ENCODE data around the gene VAMP8. TPM values are rescaled to one million over a fixed set of nuclear protein-coding genes. Genes with fewer than 3 reads are reported as not detected.

VAMP8 gene
- total and polyA plus RNA-seq, 5 donors from 2014 or later, result 105 to 484 (median 394) TPM

GRCh38 chr2:85537600-85538506, 39.5 kb upstream of the VAMP8 start:
- peaks cover 30% of the 10 kb centered on the region for H3K4me1 ChIP-seq (ENCODE audit: control insufficient read depth, insufficient read depth, low read length, poor library complexity, severe bottlenecking)
- H3K36me3 Mint-ChIP-seq, result peaks cover 16% of the 10 kb centered on the region
- peak overlapping the region; percentile 94 to 98 (median 96) for H3K4me3 Mint-ChIP-seq
- ATAC-seq (ENCODE audit: low read depth in 2 of 2), result peak in 1 of 2 donors; percentile 1
- H3K36me3 ChIP-seq (ENCODE audit: control insufficient read depth, insufficient read depth, low read length), result peaks cover 20% of the 10 kb centered on the region
- H3K9me3 ChIP-seq (ENCODE audit: control insufficient read depth in 2 of 2, low read length in 2 of 2), result no peaks in the 10 kb centered on the region
- H3K9me3 Mint-ChIP-seq, result no peaks in the 10 kb centered on the region
- peak overlapping the region; percentile 93 to 96 (median 95) for H3K27ac Mint-ChIP-seq
- peak overlapping the region; percentile 86 for H3K27ac ChIP-seq (ENCODE audit: insufficient read depth, low read length, poor library complexity, severe bottlenecking)
- H3K27me3 Mint-ChIP-seq, result no peaks in the 10 kb centered on the region
- peaks cover 19 to 46% (median 37%) of the 10 kb centered on the region in 4 donors for H3K4me1 Mint-ChIP-seq
- DNase-seq, result peak in 2 of 3 donors; percentile 21 to 69
- no peaks in the 10 kb centered on the region for H3K27me3 ChIP-seq (ENCODE audit: control insufficient read depth, insufficient read depth, low read length)
- peak overlapping the region; percentile 89 for H3K4me3 ChIP-seq (ENCODE audit: low read depth, low read length)

GRCh38 chr2:85538507-85539360, 38.7 kb upstream of the VAMP8 start, which contains the start of gene MAT2A:
Gene MAT2A (plus strand): TSS chr2:85539168. CDS start chr2:85539288, 120 bp downstream.
- Mint-ChIP-seq H3K9me3 (no peaks in the 10 kb centered on the region), H3K27ac (peak within 1 kb of the TSS; percentile 93 to 96 (median 95)), H3K27me3 (no peaks in the 10 kb centered on the region), H3K36me3 (peaks cover 22% of the 10 kb centered on the region), H3K4me1 (peaks cover 19 to 49% (median 39%) of the 10 kb centered on the region in 4 donors), H3K4me3 (peak within 1 kb of the TSS; percentile 94 to 98 (median 96))
- H3K27ac ChIP-seq (ENCODE audit: insufficient read depth, low read length, poor library complexity, severe bottlenecking), result peak within 1 kb of the TSS; percentile 86
- DNase-seq (peak; percentile 80 to 89 (median 88)), ATAC-seq (ENCODE audit: low read depth in 2 of 2) (peak; percentile 77 to 82)
- peaks cover 29% of the 10 kb centered on the region for H3K36me3 ChIP-seq (ENCODE audit: control insufficient read depth, insufficient read depth, low read length)
- no peaks in the 10 kb centered on the region for H3K9me3 ChIP-seq (ENCODE audit: control insufficient read depth in 2 of 2, low read length in 2 of 2)
- H3K27me3 ChIP-seq (ENCODE audit: control insufficient read depth, insufficient read depth, low read length), result no peaks in the 10 kb centered on the region
- H3K4me3 ChIP-seq (ENCODE audit: low read depth, low read length), result peak within 1 kb of the TSS; percentile 91
- peaks cover 30% of the 10 kb centered on the region for H3K4me1 ChIP-seq (ENCODE audit: control insufficient read depth, insufficient read depth, low read length, poor library complexity, severe bottlenecking)

- Mint-ChIP-seq H3K36me3 (peaks cover 29% of the 10 kb centered on the region), H3K27ac (peak overlapping the region; percentile 92 to 96 (median 95)), H3K4me3 (peak overlapping the region; percentile 94 to 98 (median 96)), H3K27me3 (no peaks in the 10 kb centered on the region), H3K4me1 (peaks cover 19 to 53% (median 39%) of the 10 kb centered on the region in 4 donors), H3K9me3 (no peaks in the 10 kb centered on the region)
- Histone ChIP-seq H3K27ac (ENCODE audit: insufficient read depth, low read length, poor library complexity, severe bottlenecking) (peak overlapping the region; percentile 86), H3K27me3 (ENCODE audit: control insufficient read depth, insufficient read depth, low read length) (no peaks in the 10 kb centered on the region), H3K36me3 (ENCODE audit: control insufficient read depth, insufficient read depth, low read length) (peaks cover 36% of the 10 kb centered on the region), H3K4me1 (ENCODE audit: control insufficient read depth, insufficient read depth, low read length, poor library complexity, severe bottlenecking) (peaks cover 30% of the 10 kb centered on the region), H3K4me3 (ENCODE audit: low read depth, low read length) (peak overlapping the region; percentile 91), H3K9me3 (ENCODE audit: control insufficient read depth in 2 of 2, low read length in 2 of 2) (no peaks in the 10 kb centered on the region)
- DNase-seq (peak; percentile 66 to 86 (median 77)), ATAC-seq (ENCODE audit: low read depth in 2 of 2) (peak; percentile 54 to 57)
Measured at GRCh38 chr2:85539361-85540132, 37.8 kb upstream of the VAMP8 start.

- Histone ChIP-seq H3K27ac (ENCODE audit: insufficient read depth, low read length, poor library complexity, severe bottlenecking) (peak overlapping the region; percentile 86), H3K9me3 (ENCODE audit: control insufficient read depth in 2 of 2, low read length in 2 of 2) (no peaks in the 10 kb centered on the region), H3K4me1 (ENCODE audit: control insufficient read depth, insufficient read depth, low read length, poor library complexity, severe bottlenecking) (peaks cover 30% of the 10 kb centered on the region), H3K4me3 (ENCODE audit: low read depth, low read length) (peak overlapping the region; percentile 91), H3K27me3 (ENCODE audit: control insufficient read depth, insufficient read depth, low read length) (no peaks in the 10 kb centered on the region), H3K36me3 (ENCODE audit: control insufficient read depth, insufficient read depth, low read length) (peaks cover 39% of the 10 kb centered on the region)
- Mint-ChIP-seq H3K4me1 (peaks cover 19 to 53% (median 39%) of the 10 kb centered on the region in 4 donors), H3K4me3 (peak overlapping the region; percentile 94 to 98 (median 96)), H3K27ac (peak overlapping the region; percentile 90 to 95 (median 91)), H3K36me3 (peaks cover 29% of the 10 kb centered on the region), H3K27me3 (no peaks in the 10 kb centered on the region), H3K9me3 (no peaks in the 10 kb centered on the region)
- DNase-seq (no peak), ATAC-seq (ENCODE audit: low read depth in 2 of 2) (no peak)
Measured at GRCh38 chr2:85540133-85540648, 37.2 kb upstream of the VAMP8 start.

- ATAC-seq (ENCODE audit: low read depth in 2 of 2) (no peak), DNase-seq (no peak)
- Mint-ChIP-seq H3K9me3 (no peaks in the 10 kb centered on the region), H3K4me3 (peak overlapping the region; percentile 94 to 98 (median 96)), H3K27ac (peak overlapping the region in 1 of 3 donors; percentile 56), H3K4me1 (peaks cover 19 to 53% (median 39%) of the 10 kb centered on the region in 4 donors), H3K27me3 (no peaks in the 10 kb centered on the region), H3K36me3 (peaks cover 29% of the 10 kb centered on the region)
- peak overlapping the region; percentile 91 for H3K4me3 ChIP-seq (ENCODE audit: low read depth, low read length)
- no peak overlapping the region for H3K27ac ChIP-seq (ENCODE audit: insufficient read depth, low read length, poor library complexity, severe bottlenecking)
- no peaks in the 10 kb centered on the region for H3K9me3 ChIP-seq (ENCODE audit: control insufficient read depth in 2 of 2, low read length in 2 of 2)
- no peaks in the 10 kb centered on the region for H3K27me3 ChIP-seq (ENCODE audit: control insufficient read depth, insufficient read depth, low read length)
- peaks cover 50% of the 10 kb centered on the region for H3K36me3 ChIP-seq (ENCODE audit: control insufficient read depth, insufficient read depth, low read length)
- peaks cover 30% of the 10 kb centered on the region for H3K4me1 ChIP-seq (ENCODE audit: control insufficient read depth, insufficient read depth, low read length, poor library complexity, severe bottlenecking)
Measured at GRCh38 chr2:85541262-85541661, 36.1 kb upstream of the VAMP8 start.

- DNase-seq, result no peak
- Histone ChIP-seq H3K4me1 (ENCODE audit: control insufficient read depth, insufficient read depth, low read length, poor library complexity, severe bottlenecking) (peaks cover 30% of the 10 kb centered on the region), H3K9me3 (ENCODE audit: control insufficient read depth in 2 of 2, low read length in 2 of 2) (no peaks in the 10 kb centered on the region), H3K27ac (ENCODE audit: insufficient read depth, low read length, poor library complexity, severe bottlenecking) (no peak overlapping the region), H3K27me3 (ENCODE audit: control insufficient read depth, insufficient read depth, low read length) (no peaks in the 10 kb centered on the region), H3K4me3 (ENCODE audit: low read depth, low read length) (peak overlapping the region; percentile 91), H3K36me3 (ENCODE audit: control insufficient read depth, insufficient read depth, low read length) (peaks cover 54% of the 10 kb centered on the region)
- ATAC-seq (ENCODE audit: low read depth in 2 of 2), result no peak
- peaks cover 29% of the 10 kb centered on the region for H3K36me3 Mint-ChIP-seq
- peaks cover 19 to 53% (median 38%) of the 10 kb centered on the region in 4 donors for H3K4me1 Mint-ChIP-seq
- peak overlapping the region in 3 of 4 donors; percentile 30 to 98 (median 95) for H3K4me3 Mint-ChIP-seq
- no peaks in the 10 kb centered on the region for H3K27me3 Mint-ChIP-seq
- peak overlapping the region in 1 of 3 donors; percentile 56 for H3K27ac Mint-ChIP-seq
- H3K9me3 Mint-ChIP-seq, result no peaks in the 10 kb centered on the region
Measured at GRCh38 chr2:85541753-85542457, 35.5 kb upstream of the VAMP8 start.
